ENCODE data around the gene MACROD2. TPM values are rescaled to one million over a fixed set of nuclear protein-coding genes. Genes with fewer than 3 reads are reported as not detected.

The MACROD2 gene
- polyA plus RNA-seq, 1 donor from 2014 or later: 23.2 TPM

DNA sequence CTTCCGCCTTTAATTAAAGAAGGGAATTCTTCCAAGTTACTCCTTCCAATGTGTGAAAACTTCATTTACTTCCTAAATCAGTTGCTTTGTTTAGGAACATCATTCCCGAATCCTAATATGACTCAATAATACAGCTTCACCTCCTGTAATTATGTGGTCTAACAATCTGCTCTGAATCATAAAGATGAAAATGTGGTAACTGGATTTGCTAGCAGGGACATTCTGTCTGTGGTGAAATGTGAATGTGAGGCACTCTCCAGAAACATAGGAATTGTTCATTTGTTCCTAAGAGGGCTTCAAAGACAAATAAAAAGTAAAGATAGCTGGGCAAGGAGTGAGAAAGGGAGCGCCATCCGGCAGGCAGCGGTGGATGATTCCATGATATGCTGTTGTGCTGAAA lies 1899.8 kb downstream of the MACROD2 start:
- H3K36me3 ChIP-seq (ENCODE audit: insufficient read depth, low read length): no peaks in the 10 kb centered on the region
- H3K4me2 ChIP-seq (ENCODE audit: low read length): no peak overlapping the region
- no peaks in the 10 kb centered on the region for H3K9me2 ChIP-seq (ENCODE audit: insufficient read depth, low read length)
- no peak overlapping the region for H3K27ac ChIP-seq (ENCODE audit: low read length)
- H3K9me3 ChIP-seq (ENCODE audit: low read length): no peaks in the 10 kb centered on the region
- no peak overlapping the region for H2AFZ ChIP-seq (ENCODE audit: low read depth, low read length)
- no peak for TF ChIP-seq EP300 (conservative IDR thresholded peaks at IDR 0.05; ENCODE audit: poor library complexity, severe bottlenecking)
- TF ChIP-seq EZH2 (IDR thresholded peaks at IDR 0.05; ENCODE audit: borderline replicate concordance, insufficient read depth, low read length, poor library complexity, severe bottlenecking): no peak
- TF ChIP-seq, protein P1, sequence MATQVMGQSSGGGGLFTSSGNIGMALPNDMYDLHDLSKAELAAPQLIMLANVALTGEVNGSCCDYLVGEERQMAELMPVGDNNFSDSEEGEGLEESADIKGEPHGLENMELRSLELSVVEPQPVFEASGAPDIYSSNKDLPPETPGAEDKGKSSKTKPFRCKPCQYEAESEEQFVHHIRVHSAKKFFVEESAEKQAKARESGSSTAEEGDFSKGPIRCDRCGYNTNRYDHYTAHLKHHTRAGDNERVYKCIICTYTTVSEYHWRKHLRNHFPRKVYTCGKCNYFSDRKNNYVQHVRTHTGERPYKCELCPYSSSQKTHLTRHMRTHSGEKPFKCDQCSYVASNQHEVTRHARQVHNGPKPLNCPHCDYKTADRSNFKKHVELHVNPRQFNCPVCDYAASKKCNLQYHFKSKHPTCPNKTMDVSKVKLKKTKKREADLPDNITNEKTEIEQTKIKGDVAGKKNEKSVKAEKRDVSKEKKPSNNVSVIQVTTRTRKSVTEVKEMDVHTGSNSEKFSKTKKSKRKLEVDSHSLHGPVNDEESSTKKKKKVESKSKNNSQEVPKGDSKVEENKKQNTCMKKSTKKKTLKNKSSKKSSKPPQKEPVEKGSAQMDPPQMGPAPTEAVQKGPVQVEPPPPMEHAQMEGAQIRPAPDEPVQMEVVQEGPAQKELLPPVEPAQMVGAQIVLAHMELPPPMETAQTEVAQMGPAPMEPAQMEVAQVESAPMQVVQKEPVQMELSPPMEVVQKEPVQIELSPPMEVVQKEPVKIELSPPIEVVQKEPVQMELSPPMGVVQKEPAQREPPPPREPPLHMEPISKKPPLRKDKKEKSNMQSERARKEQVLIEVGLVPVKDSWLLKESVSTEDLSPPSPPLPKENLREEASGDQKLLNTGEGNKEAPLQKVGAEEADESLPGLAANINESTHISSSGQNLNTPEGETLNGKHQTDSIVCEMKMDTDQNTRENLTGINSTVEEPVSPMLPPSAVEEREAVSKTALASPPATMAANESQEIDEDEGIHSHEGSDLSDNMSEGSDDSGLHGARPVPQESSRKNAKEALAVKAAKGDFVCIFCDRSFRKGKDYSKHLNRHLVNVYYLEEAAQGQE (IDR thresholded peaks at IDR 0.05; ENCODE audit: borderline replicate concordance): no peak
- no peak for TF ChIP-seq POLR2AphosphoS5 (IDR thresholded peaks at IDR 0.05)
- no peak for TF ChIP-seq MXI1 (conservative IDR thresholded peaks at IDR 0.05; ENCODE audit: poor library complexity, severe bottlenecking)
- no peak for TF ChIP-seq TAF1 (IDR thresholded peaks at IDR 0.05; ENCODE audit: low read depth)
- no peak for TF ChIP-seq RAD21 (conservative IDR thresholded peaks at IDR 0.05)
- no peak for TF ChIP-seq SMC3 (conservative IDR thresholded peaks at IDR 0.05; ENCODE audit: poor library complexity)
- TF ChIP-seq, protein P2, sequence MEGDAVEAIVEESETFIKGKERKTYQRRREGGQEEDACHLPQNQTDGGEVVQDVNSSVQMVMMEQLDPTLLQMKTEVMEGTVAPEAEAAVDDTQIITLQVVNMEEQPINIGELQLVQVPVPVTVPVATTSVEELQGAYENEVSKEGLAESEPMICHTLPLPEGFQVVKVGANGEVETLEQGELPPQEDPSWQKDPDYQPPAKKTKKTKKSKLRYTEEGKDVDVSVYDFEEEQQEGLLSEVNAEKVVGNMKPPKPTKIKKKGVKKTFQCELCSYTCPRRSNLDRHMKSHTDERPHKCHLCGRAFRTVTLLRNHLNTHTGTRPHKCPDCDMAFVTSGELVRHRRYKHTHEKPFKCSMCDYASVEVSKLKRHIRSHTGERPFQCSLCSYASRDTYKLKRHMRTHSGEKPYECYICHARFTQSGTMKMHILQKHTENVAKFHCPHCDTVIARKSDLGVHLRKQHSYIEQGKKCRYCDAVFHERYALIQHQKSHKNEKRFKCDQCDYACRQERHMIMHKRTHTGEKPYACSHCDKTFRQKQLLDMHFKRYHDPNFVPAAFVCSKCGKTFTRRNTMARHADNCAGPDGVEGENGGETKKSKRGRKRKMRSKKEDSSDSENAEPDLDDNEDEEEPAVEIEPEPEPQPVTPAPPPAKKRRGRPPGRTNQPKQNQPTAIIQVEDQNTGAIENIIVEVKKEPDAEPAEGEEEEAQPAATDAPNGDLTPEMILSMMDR (IDR thresholded peaks at IDR 0.05; ENCODE audit: poor library complexity, severe bottlenecking): no peak
- no peaks in the 10 kb centered on the region for H4K20me1 ChIP-seq (ENCODE audit: insufficient read depth)
- H3F3A ChIP-seq (ENCODE audit: insufficient read depth, low read length, poor library complexity, severe bottlenecking): no peaks in the 10 kb centered on the region
- H3K9ac ChIP-seq (ENCODE audit: low read length): no peak overlapping the region
- no peak overlapping the region for H3K4me3 ChIP-seq (ENCODE audit: low read length)
- H3K79me2 ChIP-seq (replicated peaks; ENCODE audit: insufficient read depth, low read length): no peaks in the 10 kb centered on the region
- H3K27me3 ChIP-seq (ENCODE audit: insufficient read depth, low read depth, low read length): no peaks in the 10 kb centered on the region

DNA sequence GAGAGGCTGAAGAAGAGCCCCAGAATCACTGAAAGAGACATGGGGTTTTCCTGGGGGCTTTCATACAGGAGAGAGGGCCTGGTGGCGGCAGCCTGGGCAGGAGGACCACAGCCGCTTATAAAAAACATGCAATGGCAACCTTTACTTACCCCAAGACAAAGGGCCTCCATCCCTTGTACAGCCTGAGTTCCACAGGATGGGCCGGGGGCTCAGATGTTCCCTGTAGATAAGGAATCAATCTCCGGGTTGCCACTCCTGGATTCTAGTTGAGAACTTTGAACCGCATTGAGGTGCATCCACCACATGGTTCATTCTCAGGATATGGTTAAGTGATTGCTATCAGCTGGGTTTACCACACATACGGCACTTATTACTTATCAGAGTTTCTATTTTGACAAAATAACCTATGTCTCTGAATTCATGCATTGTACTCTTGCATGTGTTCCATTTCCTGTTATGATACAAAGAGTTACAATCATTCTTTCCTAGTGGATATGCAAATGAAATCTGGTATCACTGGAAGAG lies 1900.3 kb downstream of the MACROD2 start:
- H3K79me2 ChIP-seq (replicated peaks; ENCODE audit: insufficient read depth, low read length): no peaks in the 10 kb centered on the region
- H3K36me3 ChIP-seq (ENCODE audit: insufficient read depth, low read length): no peaks in the 10 kb centered on the region
- no peak overlapping the region for H3K9ac ChIP-seq (ENCODE audit: low read length)
- no peak overlapping the region for H3K4me2 ChIP-seq (ENCODE audit: low read length)
- no peaks in the 10 kb centered on the region for H3F3A ChIP-seq (ENCODE audit: insufficient read depth, low read length, poor library complexity, severe bottlenecking)
- TF ChIP-seq, protein P1 (IDR thresholded peaks at IDR 0.05; ENCODE audit: borderline replicate concordance): no peak
- TF ChIP-seq TAF1 (IDR thresholded peaks at IDR 0.05; ENCODE audit: low read depth) (no peak), POLR2AphosphoS5 (IDR thresholded peaks at IDR 0.05) (no peak), EZH2 (IDR thresholded peaks at IDR 0.05; ENCODE audit: borderline replicate concordance, insufficient read depth, low read length, poor library complexity, severe bottlenecking) (no peak), EP300 (conservative IDR thresholded peaks at IDR 0.05; ENCODE audit: poor library complexity, severe bottlenecking) (no peak), SMC3 (conservative IDR thresholded peaks at IDR 0.05; ENCODE audit: poor library complexity) (no peak), MXI1 (conservative IDR thresholded peaks at IDR 0.05; ENCODE audit: poor library complexity, severe bottlenecking) (no peak), RAD21 (conservative IDR thresholded peaks at IDR 0.05) (no peak)
- TF ChIP-seq, protein P2 (IDR thresholded peaks at IDR 0.05; ENCODE audit: poor library complexity, severe bottlenecking): no peak
- H3K9me2 ChIP-seq (ENCODE audit: insufficient read depth, low read length): no peaks in the 10 kb centered on the region
- H2AFZ ChIP-seq (ENCODE audit: low read depth, low read length): no peak overlapping the region
- no peaks in the 10 kb centered on the region for H4K20me1 ChIP-seq (ENCODE audit: insufficient read depth)
- H3K4me3 ChIP-seq (ENCODE audit: low read length): no peak overlapping the region
- H3K9me3 ChIP-seq (ENCODE audit: low read length): no peaks in the 10 kb centered on the region
- H3K27ac ChIP-seq (ENCODE audit: low read length): no peak overlapping the region
- H3K27me3 ChIP-seq (ENCODE audit: insufficient read depth, low read depth, low read length): no peaks in the 10 kb centered on the region
